Activated CD4-positive, alpha-beta T cell treated with anti-CD3 and anti-CD28 coated beads for 36 hours (primary cell): ENCODE results near the gene CLIC4. TPM values are rescaled to one million over a fixed set of nuclear protein-coding genes. Genes with fewer than 3 reads are reported as not detected.
A peak's percentile ranks its signal among the peaks of the same experiment; 100 is the strongest.
"Not testable (repeated sequence)": the region's sequence is repeated elsewhere in the genome, so short reads cannot be mapped to it uniquely, and the experiment has no call there.

ENCODE experiments used
- ATAC-seq: fragments of 200-7000 bp; cut with Tn5 transposase; one replicate; pipeline ENCODE4 v1.10.0; 2021; ENCODE audit warnings: mild to moderate bottlenecking, moderate library complexity
- CTCF ChIA-PET: fragments of 350-600 bp; sonication (Branson Sonifier 250); formaldehyde crosslinking; loops from one replicate; lab custom pipeline; 2021; ENCODE audit warnings: antibody characterized with exemption; lab: Charles Lee
- POLR2A ChIA-PET: fragments of 350-600 bp; sonication (Branson Sonifier 250); formaldehyde crosslinking; loops from one replicate; lab custom pipeline; 2021; ENCODE audit warnings: antibody characterized with exemption, inconsistent platforms; lab: Charles Lee
- DNase-seq: peaks from one replicate; pipeline ENCODE4 v3.0.0-alpha.2; 2020
- H3K27ac Mint-ChIP-seq: one replicate; pipeline ENCODE4 v1.8.0; 2021; ENCODE audit warnings: mixed read lengths
- H3K27me3 Mint-ChIP-seq: one replicate; pipeline ENCODE4 v1.8.0; 2021; ENCODE audit warnings: mixed read lengths
- H3K36me3 Mint-ChIP-seq: one replicate; pipeline ENCODE4 v1.8.0; 2021; ENCODE audit warnings: low read depth, mixed read lengths
- H3K4me1 Mint-ChIP-seq: one replicate; pipeline ENCODE4 v1.8.0; 2021; ENCODE audit warnings: mixed read lengths
- H3K4me3 Mint-ChIP-seq: one replicate; pipeline ENCODE4 v1.8.0; 2021; ENCODE audit warnings: mild to moderate bottlenecking, moderate library complexity, mixed read lengths
- H3K9me3 Mint-ChIP-seq: one replicate; pipeline ENCODE4 v1.8.0; 2021; ENCODE audit warnings: low read depth, mixed read lengths
- intact Hi-C, 2 experiments: fragments of 100-400 bp; cut with DNase I in 1 of 2; cut with micrococcal nuclease in 1 of 2; formaldehyde crosslinking; loops; one replicate each; pipeline versions ENCODE4 v1.14.2 to v1.15.1; 2022 to 2024; cut with DNase I, micrococcal nuclease
- total RNA-seq, 2 experiments: library from RNA; stranded (reverse); gene quantifications; one replicate each; pipeline ENCODE4 v1.2.3, GENCODE V29; 2021

CLIC4 gene
- total RNA-seq, 2 experiments from 2014 or later, result 29.8 to 33.1 TPM

GRCh38 chr1:24706074-24706389, 39.2 kb upstream of the CLIC4 start:
- intact Hi-C loops, ATAC-seq, H3K27me3 Mint-ChIP-seq, H3K27ac Mint-ChIP-seq, H3K9me3 Mint-ChIP-seq, H3K36me3 Mint-ChIP-seq, POLR2A ChIA-PET, H3K4me1 Mint-ChIP-seq, DNase-seq, H3K4me3 Mint-ChIP-seq: not testable (repeated sequence)
- CTCF ChIA-PET, result interaction anchor here (0.8 to 1.0 kb wide), 3 partner anchors 36 to 129 kb away, joined by 3 to 5 read pairs (median 4); no protein-coding TSS in a partner anchor

- Mint-ChIP-seq H3K4me1 (peaks cover 9% of the 10 kb centered on the region), H3K4me3 (no peak overlapping the region), H3K36me3 (no peaks in the 10 kb centered on the region), H3K27ac (no peak overlapping the region), H3K9me3 (no peaks in the 10 kb centered on the region), H3K27me3 (no peaks in the 10 kb centered on the region)
- intact Hi-C loops, result no loop called here
- CTCF ChIA-PET, result interaction anchor here (0.8 to 0.9 kb wide), 2 partner anchors 19 to 123 kb away, joined by 4 to 5 read pairs; no protein-coding TSS in a partner anchor
- POLR2A ChIA-PET, result no interaction called here
- no peak for ATAC-seq
- DNase-seq, result no peak
These were observed 37.6 kb upstream of the CLIC4 start for GRCh38 chr1:24707687-24708086.

- intact Hi-C loops, result no loop called here
- ATAC-seq (no peak), DNase-seq (no peak)
- H3K4me3 Mint-ChIP-seq, result no peak overlapping the region
- H3K4me1 Mint-ChIP-seq, result peaks cover 9% of the 10 kb centered on the region
- H3K9me3 Mint-ChIP-seq, result no peaks in the 10 kb centered on the region
- CTCF ChIA-PET, result interaction anchor here (0.6 kb wide), 1 partner anchor 1524 kb away, joined by 3 read pairs; no protein-coding TSS in a partner anchor
- H3K27me3 Mint-ChIP-seq, result no peaks in the 10 kb centered on the region
- no peaks in the 10 kb centered on the region for H3K36me3 Mint-ChIP-seq
- POLR2A ChIA-PET, result no interaction called here
- H3K27ac Mint-ChIP-seq, result no peak overlapping the region
These were observed 36.3 kb upstream of the CLIC4 start for GRCh38 chr1:24708938-24709337.

GRCh38 chr1:24709791-24710441, 35.3 kb upstream of the CLIC4 start:
- no peak overlapping the region for H3K4me3 Mint-ChIP-seq
- H3K36me3 Mint-ChIP-seq, result no peaks in the 10 kb centered on the region
- DNase-seq (no peak), ATAC-seq (peak; percentile 20)
- H3K27ac Mint-ChIP-seq, result no peak overlapping the region
- POLR2A ChIA-PET, result no interaction called here
- H3K9me3 Mint-ChIP-seq, result no peaks in the 10 kb centered on the region
- no peaks in the 10 kb centered on the region for H3K27me3 Mint-ChIP-seq
- intact Hi-C loops, result loop anchor here in 1 of 2 experiments (10.0 kb wide), 1 partner anchor 1855 kb away; no protein-coding TSS in a partner anchor
- peaks cover 10% of the 10 kb centered on the region for H3K4me1 Mint-ChIP-seq
- CTCF ChIA-PET, result no interaction called here

GRCh38 chr1:24711329-24711728, 33.9 kb upstream of the CLIC4 start:
- ATAC-seq (no peak), DNase-seq (no peak)
- no peak overlapping the region for H3K27ac Mint-ChIP-seq
- intact Hi-C loops, result loop anchor here in 1 of 2 experiments (10.0 kb wide), 1 partner anchor 1853 kb away; no protein-coding TSS in a partner anchor
- ChIA-PET CTCF (interaction anchor here (1.0 kb wide), 1 partner anchor 118 kb away, joined by 3 read pairs; no protein-coding TSS in a partner anchor), POLR2A (no interaction called here)
- peaks cover 10% of the 10 kb centered on the region for H3K4me1 Mint-ChIP-seq
- H3K27me3 Mint-ChIP-seq, result no peaks in the 10 kb centered on the region
- H3K4me3 Mint-ChIP-seq, result no peak overlapping the region
- H3K36me3 Mint-ChIP-seq, result no peaks in the 10 kb centered on the region
- no peaks in the 10 kb centered on the region for H3K9me3 Mint-ChIP-seq

- ChIA-PET CTCF (no interaction called here), POLR2A (no interaction called here)
- Mint-ChIP-seq H3K4me3 (no peak overlapping the region), H3K9me3 (no peaks in the 10 kb centered on the region), H3K27ac (no peak overlapping the region), H3K36me3 (no peaks in the 10 kb centered on the region), H3K27me3 (no peaks in the 10 kb centered on the region), H3K4me1 (peaks cover 10% of the 10 kb centered on the region)
- DNase-seq, result no peak
- no peak for ATAC-seq
- intact Hi-C loops, result loop anchor here in 1 of 2 experiments (10.0 kb wide), 1 partner anchor 1852 kb away; no protein-coding TSS in a partner anchor
These were observed 32.1 kb upstream of the CLIC4 start for GRCh38 chr1:24713176-24713575.

GRCh38 chr1:24713736-24714135, 31.5 kb upstream of the CLIC4 start:
- POLR2A ChIA-PET, result interaction anchor here (0.6 kb wide), 1 partner anchor 24 kb away, joined by 3 read pairs; no protein-coding TSS in a partner anchor
- H3K4me1 Mint-ChIP-seq, result peaks cover 10% of the 10 kb centered on the region

GRCh38 chr1:24714859-24715520, 30.3 kb upstream of the CLIC4 start:
- H3K4me1 Mint-ChIP-seq, result peaks cover 7% of the 10 kb centered on the region
- H3K9me3 Mint-ChIP-seq, result no peaks in the 10 kb centered on the region
- H3K4me3 Mint-ChIP-seq, result no peak overlapping the region
- H3K36me3 Mint-ChIP-seq, result no peaks in the 10 kb centered on the region
- intact Hi-C loops, result loop anchor here in 1 of 2 experiments (10.0 kb wide), 1 partner anchor 1850 kb away; no protein-coding TSS in a partner anchor
- peak overlapping the region; percentile 72 for H3K27ac Mint-ChIP-seq
- no peaks in the 10 kb centered on the region for H3K27me3 Mint-ChIP-seq
- CTCF ChIA-PET, result interaction anchor here (1.4 kb wide), 1 partner anchor 27 kb away, joined by 3 read pairs; no protein-coding TSS in a partner anchor
- DNase-seq (peak; percentile 62), ATAC-seq (peak; percentile 79)
- POLR2A ChIA-PET, result interaction anchor here (0.5 kb wide), 1 partner anchor 97 kb away, joined by 3 read pairs; no protein-coding TSS in a partner anchor

More at GRCh38 chr1:24713736-24714135, 31.5 kb upstream of the CLIC4 start:
- Mint-ChIP-seq H3K27me3 (no peaks in the 10 kb centered on the region), H3K4me3 (no peak overlapping the region), H3K9me3 (no peaks in the 10 kb centered on the region), H3K27ac (no peak overlapping the region), H3K36me3 (no peaks in the 10 kb centered on the region)
- CTCF ChIA-PET, result no interaction called here
- intact Hi-C loops, result loop anchor here in 1 of 2 experiments (10.0 kb wide), 1 partner anchor 1851 kb away; no protein-coding TSS in a partner anchor
- no peak for ATAC-seq
- no peak for DNase-seq

GRCh38 chr1:24715658-24716057, 29.6 kb upstream of the CLIC4 start:
- ChIA-PET POLR2A (no interaction called here), CTCF (interaction anchor here (1.3 to 1.4 kb wide), 2 partner anchors 11 to 27 kb away, joined by 3 to 5 read pairs; no protein-coding TSS in a partner anchor)
- no peaks in the 10 kb centered on the region for H3K27me3 Mint-ChIP-seq
- intact Hi-C loops, result loop anchor here in 1 of 2 experiments (10.0 kb wide), 1 partner anchor 1849 kb away; no protein-coding TSS in a partner anchor
- no peaks in the 10 kb centered on the region for H3K9me3 Mint-ChIP-seq
- peak overlapping the region; percentile 72 for H3K27ac Mint-ChIP-seq
- H3K36me3 Mint-ChIP-seq, result no peaks in the 10 kb centered on the region
- H3K4me1 Mint-ChIP-seq, result peaks cover 7% of the 10 kb centered on the region
- H3K4me3 Mint-ChIP-seq, result no peak overlapping the region
- ATAC-seq, result no peak
- no peak for DNase-seq

GRCh38 chr1:24717887-24718650, 27.2 kb upstream of the CLIC4 start:
- H3K4me3 Mint-ChIP-seq, result no peak overlapping the region
- H3K27me3 Mint-ChIP-seq, result no peaks in the 10 kb centered on the region
- CTCF ChIA-PET, result interaction anchor here (0.7 to 1.0 kb wide), 2 partner anchors 12 to 27 kb away, joined by 3 read pairs; partner anchors contain the start of gene CLIC4
- peaks cover 14% of the 10 kb centered on the region for H3K4me1 Mint-ChIP-seq
- no peaks in the 10 kb centered on the region for H3K9me3 Mint-ChIP-seq
- intact Hi-C loops, result loop anchor here in 1 of 2 experiments (10.0 kb wide), 1 partner anchor 1847 kb away; no protein-coding TSS in a partner anchor
- no peaks in the 10 kb centered on the region for H3K36me3 Mint-ChIP-seq
- no peak for DNase-seq
- no peak overlapping the region for H3K27ac Mint-ChIP-seq
- POLR2A ChIA-PET, result no interaction called here
- no peak for ATAC-seq

GRCh38 chr1:24720152-24720551, 25.1 kb upstream of the CLIC4 start:
- Mint-ChIP-seq H3K27ac (no peak overlapping the region), H3K27me3 (no peaks in the 10 kb centered on the region), H3K36me3 (no peaks in the 10 kb centered on the region), H3K4me3 (no peak overlapping the region), H3K9me3 (no peaks in the 10 kb centered on the region), H3K4me1 (peaks cover 11% of the 10 kb centered on the region)
- intact Hi-C loops, result no loop called here
- no peak for DNase-seq
- ChIA-PET POLR2A (no interaction called here), CTCF (no interaction called here)
- no peak for ATAC-seq
